Measurements from ENCODE around the gene IDS.
A peak's percentile ranks its signal among the peaks of the same experiment; 100 is the strongest.
"Not testable (repeated sequence)": the region's sequence is repeated elsewhere in the genome, so short reads cannot be mapped to it uniquely, and the experiment has no call there.

The IDS gene, protein sequence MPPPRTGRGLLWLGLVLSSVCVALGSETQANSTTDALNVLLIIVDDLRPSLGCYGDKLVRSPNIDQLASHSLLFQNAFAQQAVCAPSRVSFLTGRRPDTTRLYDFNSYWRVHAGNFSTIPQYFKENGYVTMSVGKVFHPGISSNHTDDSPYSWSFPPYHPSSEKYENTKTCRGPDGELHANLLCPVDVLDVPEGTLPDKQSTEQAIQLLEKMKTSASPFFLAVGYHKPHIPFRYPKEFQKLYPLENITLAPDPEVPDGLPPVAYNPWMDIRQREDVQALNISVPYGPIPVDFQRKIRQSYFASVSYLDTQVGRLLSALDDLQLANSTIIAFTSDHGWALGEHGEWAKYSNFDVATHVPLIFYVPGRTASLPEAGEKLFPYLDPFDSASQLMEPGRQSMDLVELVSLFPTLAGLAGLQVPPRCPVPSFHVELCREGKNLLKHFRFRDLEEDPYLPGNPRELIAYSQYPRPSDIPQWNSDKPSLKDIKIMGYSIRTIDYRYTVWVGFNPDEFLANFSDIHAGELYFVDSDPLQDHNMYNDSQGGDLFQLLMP

DNA sequence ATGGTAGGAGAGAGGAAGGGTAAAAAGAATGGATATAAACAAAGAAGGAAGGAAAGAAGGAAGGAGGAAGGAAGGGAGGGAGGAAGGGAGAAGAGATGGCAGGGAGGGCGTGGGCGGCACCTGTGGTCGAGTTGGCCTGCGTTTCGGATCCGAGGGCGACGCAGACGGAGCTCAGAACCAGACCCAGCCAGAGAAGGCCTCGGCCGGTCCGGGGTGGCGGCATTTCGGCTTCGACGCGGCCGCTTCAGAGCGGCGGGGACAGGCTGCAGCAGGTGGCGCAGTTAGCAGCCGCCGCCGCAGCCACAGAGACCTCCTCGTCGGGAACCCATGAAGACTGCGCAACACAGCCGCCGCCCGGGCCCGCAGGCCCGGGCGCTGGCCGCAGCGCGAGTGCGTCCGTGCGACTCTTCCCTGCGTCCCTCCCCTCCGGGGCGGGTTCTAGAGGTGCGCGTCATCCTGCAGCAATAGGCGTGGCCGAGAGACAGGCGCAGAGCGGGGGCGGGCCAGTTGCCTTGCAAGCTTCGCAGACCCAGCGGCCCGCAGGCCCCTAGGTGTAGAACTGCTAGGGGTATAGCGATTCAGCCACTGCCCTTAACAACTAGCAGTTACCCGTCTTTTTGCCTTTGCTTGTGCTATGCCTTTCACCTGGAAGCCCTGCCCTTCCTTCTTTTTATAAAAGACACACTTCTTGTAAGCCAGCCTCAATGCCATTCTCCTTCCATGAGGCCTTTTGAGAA is at the start of gene IDS:
Gene IDS, minus strand, starts transcription at position 392 of the 737 bp plus-strand sequence. Its CDS starts 169 bp downstream, at position 223.
- peak; percentile 73 for DNase-seq (ENCODE audit: low read depth)

DNA sequence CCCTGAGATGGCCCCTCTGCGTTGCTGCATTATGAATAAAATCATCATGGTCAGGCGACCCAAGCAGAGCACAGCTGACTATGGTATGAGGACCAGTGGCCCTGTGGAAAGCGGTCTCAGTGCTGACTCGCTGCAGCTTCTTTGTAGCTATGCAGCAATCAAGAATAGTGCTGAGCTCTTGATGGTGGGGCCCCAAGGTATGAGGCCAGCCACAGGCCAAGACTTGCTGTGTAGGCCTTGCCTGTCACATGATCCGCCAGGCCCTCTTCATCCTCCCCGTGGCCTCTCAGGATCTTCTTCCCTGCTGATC is 46.8 kb upstream of the IDS start:
- not testable (repeated sequence) for DNase-seq (ENCODE audit: low read depth)

DNA sequence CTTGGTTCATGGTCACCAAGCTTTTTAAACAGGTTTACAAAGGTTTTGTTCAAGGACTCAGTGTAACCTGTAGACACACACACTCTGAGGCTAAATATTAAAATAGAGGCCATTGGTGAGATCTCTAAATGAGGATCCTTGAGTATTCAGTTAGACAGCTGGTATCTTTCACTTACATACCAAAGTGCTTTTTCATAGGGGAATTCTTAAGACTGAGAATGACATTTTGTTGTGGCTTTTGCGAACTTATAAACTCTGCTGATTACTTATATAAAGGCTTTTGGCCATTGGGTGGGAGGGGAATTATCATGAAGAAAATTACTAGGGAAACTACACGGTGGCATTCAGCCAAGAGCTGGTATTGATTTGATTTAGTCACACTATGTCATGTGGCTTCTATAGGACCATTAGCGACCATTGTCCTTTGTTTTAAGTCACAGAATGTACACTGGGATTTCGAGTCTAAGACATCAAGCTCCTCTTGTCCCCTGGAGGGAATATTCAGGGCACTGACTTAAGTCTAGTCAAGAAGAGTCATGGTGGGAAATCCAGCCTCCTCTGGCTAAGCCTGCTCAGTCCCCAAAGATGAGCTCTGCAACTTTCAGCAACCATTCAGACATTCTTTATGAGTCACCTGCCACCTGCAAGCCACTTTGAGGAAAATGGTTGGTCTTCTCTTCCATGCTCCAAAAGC is 46.3 kb upstream of the IDS start:
- DNase-seq (ENCODE audit: low read depth): not testable (repeated sequence)

DNA sequence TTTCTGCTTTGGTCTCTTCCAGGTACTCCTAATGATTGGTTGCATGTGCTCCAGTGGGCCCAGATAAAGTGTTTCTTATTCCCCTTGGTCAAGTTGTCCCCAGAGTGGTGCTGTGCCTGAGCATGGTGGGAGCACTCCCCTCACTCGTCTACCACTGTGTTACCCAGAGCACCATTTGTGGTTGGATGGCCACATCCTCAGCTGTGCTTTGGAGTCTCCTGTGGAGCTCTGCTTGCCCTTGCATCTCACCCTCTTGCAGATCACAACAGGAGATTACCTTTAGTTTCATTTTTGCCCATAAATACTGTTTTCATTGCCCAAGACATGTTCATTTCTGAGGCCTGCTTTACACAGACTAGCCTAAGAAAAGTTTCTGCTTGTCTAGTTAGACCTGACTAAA is 45.3 kb upstream of the IDS start:
- not testable (repeated sequence) for DNase-seq (ENCODE audit: low read depth)

DNA sequence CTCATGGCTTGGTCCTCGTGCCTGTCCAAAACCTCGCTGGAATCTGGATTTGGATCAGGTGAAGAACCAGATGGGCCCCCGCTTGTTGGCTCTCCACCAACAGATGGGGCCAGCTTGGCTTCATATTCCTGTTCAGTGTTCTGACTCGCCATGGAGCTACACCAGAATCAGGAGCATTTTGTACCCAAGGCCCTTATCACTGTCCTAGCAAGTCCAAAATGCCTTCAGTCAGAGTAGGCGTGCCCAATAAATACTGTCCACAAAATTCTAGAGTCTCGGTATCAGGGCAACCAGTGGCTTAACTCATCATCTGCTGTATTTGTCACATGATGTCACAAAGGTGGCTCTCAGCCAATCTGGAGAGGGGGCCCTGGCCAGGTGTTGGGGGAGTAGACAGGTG is 44.6 kb upstream of the IDS start, which contains the start of gene HSFX3:
Gene HSFX3, minus strand, starts transcription at position 224 of the 400 bp plus-strand sequence. Its CDS starts 72 bp downstream, at position 152.
- not testable (repeated sequence) for DNase-seq (ENCODE audit: low read depth)

DNA sequence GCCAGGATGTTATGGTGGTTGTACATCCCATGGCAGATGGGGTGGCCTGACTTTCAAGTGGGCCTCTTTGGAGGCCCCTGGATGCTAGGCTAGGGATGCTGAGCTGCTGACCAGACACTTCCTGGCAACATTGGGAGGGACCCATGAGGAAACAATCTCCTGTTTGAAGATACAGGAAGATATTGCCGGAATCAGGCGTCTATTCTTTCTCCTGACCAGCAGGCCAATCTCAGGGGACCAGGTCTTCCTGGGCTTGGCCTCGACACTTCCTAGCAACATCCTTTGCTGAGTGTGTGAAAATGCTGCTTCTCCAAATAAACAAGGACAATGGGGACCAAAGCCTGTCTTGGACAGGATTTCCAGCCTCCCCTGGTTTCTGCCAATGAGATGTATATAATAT is 42.7 kb upstream of the IDS start:
- DNase-seq (ENCODE audit: low read depth): not testable (repeated sequence)

DNA sequence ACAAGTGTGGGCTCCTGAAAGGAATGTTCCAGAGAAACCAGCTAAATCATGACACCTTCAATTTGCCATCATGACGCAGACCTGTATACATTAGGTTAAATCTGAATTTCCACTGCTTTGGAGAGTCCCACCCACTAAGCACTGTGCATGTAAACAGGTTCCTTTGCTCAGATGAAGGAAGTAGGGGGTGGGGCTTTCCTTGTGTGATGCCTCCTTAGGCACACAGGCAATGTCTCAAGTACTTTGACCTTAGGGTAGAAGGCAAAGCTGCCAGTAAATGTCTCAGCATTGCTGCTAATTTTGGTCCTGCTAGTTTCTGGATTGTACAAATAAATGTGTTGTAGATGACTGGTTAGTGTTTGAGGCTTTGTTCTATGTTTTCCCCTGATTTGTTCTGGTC is 41.9 kb upstream of the IDS start:
- not testable (repeated sequence) for DNase-seq (ENCODE audit: low read depth)

DNA sequence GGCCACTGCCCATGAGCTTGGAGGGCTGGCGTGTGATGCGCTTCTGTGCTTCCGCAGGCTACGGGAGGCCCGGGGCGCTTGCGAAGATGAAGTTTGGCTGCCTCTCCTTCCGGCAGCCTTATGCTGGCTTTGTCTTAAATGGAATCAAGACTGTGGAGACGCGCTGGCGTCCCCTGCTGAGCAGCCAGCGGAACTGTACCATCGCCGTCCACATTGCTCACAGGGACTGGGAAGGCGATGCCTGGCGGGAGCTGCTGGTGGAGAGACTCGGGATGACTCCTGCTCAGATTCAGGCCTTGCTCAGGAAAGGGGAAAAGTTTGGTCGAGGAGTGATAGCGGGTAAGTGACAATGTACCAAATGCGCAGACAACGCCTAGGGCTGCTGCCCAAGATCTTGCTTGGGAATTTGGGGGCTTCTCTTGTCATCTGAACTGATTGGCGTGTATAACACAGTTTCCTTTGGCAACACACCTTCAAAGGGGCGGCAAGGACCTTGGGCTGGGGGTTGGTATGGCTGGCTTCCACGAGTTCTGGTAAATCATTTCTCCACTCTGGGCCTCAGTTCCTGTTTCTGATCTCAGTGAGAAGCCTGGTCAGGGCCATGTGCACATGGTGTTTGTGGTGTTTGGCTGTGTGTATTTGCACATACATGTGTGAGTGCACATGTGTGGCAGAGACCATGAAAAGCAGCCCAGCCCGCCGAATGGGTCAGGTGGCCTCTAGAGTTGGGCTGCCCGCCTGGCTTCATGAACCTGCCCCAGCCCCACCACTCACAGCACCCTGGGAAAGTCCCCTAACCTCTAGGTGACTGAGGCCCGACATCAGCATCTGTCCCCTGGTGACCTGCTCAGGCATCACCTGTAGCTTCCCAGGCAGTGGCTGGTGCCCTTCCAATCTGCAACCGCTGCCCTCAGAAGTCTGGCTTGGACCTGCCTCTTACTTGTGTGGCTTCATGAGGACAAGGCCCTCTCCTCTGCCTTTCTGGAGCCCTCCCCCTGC is 40.7 kb upstream of the IDS start:
- not testable (repeated sequence) for DNase-seq (ENCODE audit: low read depth)

DNA sequence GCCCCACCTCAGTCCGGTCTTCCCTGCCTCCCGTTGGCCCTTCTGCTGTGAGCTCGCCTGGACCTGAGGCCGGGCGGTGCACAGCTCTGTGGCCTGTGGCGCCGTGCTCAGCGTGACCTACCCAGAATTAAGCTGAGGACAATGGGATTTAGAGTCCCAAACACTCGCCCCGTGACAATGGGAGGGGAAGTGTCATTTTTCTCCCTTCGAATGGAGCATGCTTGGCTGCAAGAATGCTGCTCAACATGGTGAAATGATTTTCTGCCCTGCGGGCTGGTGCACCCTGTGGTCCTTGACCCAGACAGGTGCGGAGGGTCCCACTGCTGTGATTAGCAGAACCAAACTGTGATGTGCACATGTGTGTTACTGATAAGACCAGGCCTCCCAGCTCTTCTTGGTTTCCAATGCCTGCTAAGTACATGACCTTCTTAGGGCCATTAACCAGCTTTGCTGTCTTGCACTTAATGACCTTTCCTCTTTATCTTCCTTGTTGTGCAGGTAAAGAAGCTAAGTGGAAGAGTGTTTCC is 36.5 kb upstream of the IDS start:
- DNase-seq (ENCODE audit: low read depth): no peak

DNA sequence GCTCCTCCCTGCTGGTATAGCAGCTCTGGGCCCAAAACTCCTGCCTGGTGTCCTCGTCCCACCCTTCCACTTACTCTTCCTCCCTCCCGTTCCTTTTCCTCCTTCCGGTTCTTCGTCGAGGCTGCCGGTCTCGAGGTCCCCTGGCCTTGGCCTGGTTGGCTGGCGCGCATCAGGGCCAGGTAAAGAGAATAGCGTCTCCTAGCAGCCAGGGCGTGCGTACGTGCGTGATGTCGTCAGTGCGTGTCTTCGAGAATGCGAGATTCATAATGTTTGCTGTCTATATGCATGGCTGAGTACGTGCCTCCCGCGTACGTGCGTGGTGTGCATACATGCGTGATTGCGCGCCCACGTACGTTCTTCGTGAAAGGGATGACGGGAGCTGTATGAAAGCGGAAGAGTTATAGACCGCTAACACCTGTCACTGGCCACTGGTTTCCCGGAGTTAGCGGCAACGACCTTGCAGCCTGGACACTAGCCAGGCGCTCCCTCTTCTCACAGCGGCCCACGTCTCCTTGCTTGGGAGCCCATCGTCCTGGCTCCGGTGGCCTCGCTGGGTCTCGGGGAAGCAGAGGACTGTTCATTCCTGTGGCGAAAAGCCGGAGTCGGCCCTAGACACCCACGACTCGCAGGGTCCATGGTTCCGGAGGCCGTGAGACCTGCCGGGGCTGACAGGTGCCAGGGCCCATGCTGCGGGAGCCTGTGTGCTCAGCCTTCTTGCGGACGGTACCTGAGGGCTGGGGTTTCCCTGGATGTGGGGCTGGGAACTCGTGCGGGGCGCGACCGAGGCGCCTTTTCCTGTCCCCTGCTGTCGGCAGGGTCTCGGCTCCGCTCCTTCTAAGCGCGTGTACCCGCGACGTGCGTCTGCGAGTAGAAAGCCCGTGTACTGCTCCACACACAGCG is 35.8 kb upstream of the IDS start, which contains the start of gene EOLA1:
Gene EOLA1, plus strand, starts transcription at position 392 of the 900 bp plus-strand sequence. CDS start 4,619 bp downstream, outside the sequence.
- peak; percentile 75 for DNase-seq (ENCODE audit: low read depth)

DNA sequence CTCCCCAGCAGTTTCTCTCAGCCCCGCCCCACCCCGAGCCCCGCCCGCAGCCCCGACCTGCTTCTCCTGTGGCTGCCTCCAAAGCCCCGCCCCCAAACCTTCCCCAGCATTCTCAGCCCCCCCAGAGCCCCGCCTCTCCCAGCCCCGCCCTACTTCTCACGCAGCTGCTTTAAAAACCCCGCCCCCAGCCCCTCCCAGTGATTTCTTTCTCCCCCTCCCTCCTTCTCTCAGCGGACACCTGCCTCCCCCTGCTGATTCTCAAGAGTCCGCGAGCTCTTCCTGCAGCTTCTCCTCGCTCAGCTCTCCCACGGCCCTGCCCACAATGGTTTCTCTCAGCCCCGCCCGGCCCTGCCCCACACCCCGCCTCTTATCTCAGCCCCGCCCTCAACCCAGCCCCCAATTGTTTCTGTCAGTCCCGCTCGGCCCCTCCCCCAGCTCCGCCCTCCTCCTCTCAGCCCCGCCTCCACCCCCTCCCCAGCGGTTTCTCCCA is 35.1 kb upstream of the IDS start:
- DNase-seq (ENCODE audit: low read depth): peak; percentile 81

DNA sequence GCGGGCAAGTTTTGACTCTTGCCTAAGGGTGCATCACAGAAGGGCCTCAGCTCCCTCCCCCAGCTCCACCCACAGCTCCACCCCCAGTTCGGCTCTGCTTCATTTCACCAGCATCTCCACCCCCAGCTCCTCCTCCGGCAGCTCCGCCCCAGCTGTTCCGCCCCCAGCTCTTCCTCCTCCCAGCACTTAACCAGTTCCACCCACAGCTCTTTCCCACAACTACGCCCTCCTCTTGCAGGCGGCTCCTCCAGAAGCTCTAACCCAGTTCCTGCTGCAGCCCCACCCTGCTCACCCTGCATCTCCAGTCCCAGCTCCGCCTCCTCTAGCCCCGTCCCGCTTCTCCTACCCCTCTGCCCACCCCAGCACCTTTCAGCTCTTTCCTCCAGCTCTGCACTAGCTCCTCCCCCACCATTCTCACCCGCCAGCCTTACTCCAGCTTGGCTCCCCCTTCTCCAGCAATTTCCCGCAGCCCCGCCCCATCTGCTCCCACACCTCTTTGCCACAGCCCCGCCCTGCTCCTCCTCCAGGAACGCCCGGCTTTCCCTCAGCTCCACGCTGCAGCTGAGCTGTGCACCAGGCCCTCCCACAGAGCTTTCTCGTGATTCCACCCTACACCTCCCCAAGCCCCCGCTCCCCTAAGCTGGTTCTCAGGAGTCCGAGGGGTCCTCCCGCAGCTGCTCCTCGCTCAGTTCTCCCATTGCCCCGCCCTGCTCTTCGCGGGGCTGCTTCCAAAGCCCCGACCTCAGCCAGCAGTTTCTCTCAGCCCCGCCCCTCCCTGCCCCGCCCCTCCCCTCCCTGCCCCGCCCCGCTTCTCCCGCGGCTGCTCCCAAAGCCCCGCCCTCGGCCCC is 34.4 kb upstream of the IDS start:
- peak; percentile 69 for DNase-seq (ENCODE audit: low read depth)

DNA sequence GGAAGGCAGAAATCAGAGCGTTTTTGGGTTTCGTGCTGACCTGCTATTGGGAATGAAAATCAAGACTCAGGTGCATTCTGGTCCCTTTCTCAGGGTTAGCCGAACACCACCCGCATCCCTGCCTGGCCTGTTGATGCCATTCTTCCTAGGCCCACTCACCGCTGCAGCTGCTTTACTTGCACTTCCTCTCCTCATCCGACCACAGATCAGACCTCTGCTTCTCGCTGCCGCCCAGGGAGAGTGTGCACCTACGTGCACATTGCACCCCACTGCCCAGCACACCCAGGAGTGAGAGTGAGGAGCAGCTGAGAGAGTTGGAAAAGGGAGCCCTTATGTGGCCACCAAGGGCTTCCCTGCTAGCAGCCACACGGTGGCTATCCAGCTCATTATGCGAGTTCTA is 32.4 kb upstream of the IDS start:
- not testable (repeated sequence) for DNase-seq (ENCODE audit: low read depth)

DNA sequence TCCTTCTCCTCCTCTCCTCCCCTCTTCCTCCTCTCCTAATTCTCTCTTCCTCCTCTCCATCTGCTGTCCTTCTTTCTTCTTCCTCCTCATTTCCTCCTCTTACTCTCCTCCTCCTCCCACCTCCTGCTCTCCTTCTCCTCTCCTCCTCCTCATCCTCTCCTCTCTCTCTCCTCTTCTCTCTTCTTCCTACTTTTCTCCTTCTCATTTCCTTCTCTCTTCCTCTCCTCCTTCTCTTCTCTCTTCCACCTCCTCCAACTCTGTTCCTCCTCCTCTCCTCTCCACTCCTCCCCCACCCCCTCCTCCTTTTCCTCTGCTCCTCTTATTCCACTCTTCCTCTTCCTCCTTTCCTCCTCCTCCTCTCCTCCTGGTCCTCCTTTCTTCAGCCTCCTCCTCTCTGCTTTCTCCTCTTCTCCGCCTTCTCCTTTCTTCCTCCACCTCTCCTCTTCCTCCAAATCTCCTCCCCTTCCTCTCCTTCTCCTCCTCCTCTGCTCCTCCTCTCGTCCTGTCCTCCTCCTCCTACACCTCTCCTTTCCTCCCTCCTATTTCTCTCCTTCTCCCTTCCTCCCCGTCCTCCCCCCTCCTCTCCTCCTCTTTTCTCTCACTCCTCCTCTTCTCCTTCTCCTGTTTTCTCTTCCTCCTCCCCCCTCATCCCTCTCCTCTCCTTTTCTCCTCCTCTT is 30.0 kb upstream of the IDS start:
- not testable (repeated sequence) for DNase-seq (ENCODE audit: low read depth)

DNA sequence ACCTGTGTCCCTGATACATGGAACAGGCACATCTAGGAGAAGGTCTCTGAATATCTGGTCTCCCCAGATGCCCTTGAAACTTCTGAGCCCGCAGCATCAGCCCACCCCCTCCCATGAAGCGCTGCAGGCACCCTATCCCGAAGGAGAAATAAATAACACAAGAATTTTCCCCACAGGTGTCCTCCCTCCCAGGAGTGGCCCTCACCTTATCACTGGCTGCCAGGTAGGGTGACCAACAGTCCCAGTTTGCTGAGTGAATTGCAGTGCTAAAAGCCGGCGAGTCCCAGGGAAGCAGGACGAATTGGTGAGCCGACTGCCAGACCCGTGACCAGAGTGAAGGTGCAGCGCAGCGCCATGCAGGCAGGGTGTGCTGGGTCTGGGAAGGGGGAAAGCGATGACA is 28.9 kb upstream of the IDS start:
- not testable (repeated sequence) for DNase-seq (ENCODE audit: low read depth)

DNA sequence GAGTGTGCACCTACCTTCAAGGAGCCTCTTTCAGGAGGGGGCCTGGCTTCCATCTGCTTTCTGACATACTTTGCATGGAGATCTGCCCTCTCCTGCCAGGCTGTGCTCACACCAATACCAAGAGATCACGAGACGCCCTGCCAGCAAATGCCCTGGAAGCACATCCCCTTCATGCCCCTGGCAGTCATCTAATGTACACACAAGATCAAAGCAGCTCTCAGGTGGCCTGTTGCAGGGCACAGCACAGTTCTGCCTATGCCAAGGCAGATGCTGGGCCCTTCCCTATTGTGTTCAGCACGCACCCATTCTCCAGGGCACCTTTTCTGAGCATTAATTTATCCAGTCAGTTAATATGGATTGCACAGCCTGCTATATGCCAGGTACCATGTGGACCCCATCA is 27.8 kb upstream of the IDS start:
- DNase-seq (ENCODE audit: low read depth): not testable (repeated sequence)

DNA sequence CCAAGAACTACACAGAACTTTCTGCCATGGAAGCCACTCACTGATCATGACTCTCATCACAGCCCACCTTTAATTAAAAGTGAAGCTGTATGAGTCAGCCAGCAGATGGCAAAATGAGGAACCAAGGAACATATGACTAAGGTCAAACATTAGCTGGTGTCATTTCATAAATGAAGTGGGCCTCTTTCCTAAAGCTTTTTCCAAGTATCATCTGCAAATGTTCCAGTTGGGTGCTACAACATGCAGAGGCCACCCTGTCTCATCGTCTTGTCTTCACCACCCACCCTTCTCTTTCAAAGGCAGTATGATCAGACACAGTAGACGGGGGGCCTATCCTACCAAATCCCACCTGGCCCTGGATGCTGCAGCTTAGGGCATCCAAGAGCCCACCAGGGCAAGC is 26.5 kb upstream of the IDS start:
- no peak for DNase-seq (ENCODE audit: low read depth)

DNA sequence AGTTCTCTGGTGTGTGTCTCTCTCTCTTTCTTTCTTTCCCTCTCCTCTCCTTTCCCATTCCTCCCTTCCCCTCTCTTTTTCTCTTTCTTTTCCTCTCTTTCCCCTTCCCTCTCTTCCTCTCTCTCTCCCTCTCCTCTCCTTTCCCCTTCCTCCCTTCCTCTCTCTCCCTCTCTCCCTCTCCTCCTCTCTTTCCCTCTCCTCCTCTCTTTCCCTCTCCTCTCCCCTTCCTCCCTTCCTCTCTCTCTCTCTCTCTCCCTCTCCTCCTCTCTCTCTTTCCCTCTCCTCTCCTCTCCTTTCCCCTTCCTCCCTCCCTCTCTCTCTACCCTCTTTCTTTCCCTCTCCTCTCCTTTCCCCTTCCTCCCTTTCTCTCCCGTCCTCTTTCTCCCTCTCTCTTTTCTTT is 23.3 kb upstream of the IDS start:
- DNase-seq (ENCODE audit: low read depth): no peak

Measured in activated gamma-delta T cell treated with anti-CD3 and anti-CD28 coated beads, Interleukin-2, amount 50 U/mL, for 16 hours (primary cell).